Measurements from ENCODE around the gene RGS7.

DNA sequence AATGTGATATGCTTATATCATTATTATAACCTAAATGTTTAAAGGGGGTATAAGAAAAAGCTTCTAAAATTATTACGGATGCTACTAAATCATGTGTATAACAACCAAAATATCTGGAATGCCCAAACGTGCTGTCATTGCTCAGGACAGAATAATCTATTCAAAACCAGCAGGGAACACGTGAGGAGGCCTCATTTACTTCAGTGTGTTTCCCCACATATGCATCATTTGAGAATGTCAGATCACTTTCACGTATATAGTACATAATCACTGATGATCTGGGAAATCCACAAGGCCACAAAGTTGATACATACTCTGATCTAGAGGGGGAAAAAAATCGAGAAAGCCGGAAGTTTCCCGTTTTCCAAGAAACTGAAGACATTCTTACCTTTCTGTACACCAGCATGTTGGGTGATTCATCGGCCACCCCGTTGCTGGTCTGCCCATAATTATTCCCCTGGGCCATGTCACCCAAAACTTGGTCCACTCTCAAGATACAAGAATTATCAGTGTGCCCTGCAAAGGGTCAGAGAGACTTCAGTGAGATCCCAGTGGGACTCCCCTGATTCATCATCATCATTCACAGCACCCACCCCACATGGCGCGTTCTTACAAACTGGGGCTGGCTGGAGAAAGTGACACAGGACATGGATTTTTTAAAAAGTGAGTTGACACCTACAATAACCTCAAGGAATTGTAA, 1.5 kb downstream of the RGS7 start:
- TF ChIP-seq, protein P1, sequence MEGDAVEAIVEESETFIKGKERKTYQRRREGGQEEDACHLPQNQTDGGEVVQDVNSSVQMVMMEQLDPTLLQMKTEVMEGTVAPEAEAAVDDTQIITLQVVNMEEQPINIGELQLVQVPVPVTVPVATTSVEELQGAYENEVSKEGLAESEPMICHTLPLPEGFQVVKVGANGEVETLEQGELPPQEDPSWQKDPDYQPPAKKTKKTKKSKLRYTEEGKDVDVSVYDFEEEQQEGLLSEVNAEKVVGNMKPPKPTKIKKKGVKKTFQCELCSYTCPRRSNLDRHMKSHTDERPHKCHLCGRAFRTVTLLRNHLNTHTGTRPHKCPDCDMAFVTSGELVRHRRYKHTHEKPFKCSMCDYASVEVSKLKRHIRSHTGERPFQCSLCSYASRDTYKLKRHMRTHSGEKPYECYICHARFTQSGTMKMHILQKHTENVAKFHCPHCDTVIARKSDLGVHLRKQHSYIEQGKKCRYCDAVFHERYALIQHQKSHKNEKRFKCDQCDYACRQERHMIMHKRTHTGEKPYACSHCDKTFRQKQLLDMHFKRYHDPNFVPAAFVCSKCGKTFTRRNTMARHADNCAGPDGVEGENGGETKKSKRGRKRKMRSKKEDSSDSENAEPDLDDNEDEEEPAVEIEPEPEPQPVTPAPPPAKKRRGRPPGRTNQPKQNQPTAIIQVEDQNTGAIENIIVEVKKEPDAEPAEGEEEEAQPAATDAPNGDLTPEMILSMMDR (conservative IDR thresholded peaks at IDR 0.05; ENCODE audit: low read length) = no peak
- TF ChIP-seq EZH2phosphoT487 (IDR thresholded peaks at IDR 0.05; ENCODE audit: borderline replicate concordance) = no peak
